ENCODE data around the gene CRADD.

CRADD gene

DNA sequence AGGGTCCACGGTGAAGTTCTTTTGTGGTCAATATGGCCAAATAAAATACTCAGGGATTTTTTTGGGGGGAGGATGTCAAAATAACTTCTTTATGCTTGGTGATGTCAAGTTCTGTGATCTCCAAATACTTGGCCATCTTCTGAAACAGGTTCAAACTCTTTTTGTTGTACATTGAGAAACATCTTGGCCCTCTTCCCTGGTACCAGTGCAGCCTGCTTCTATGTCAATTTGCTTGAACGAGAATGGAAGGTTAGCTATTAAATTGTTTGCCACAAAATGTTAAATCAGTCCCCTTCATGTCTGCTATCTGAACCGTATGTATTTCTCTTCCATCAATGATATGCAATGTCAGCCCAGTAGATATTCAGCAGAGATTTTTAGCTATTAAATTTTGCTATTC is 6.1 kb upstream of the CRADD start:
- DNase-seq (ENCODE audit: low read depth) = no peak

- DNase-seq (ENCODE audit: low read depth) = no peak
These were observed 4.1 kb upstream of the CRADD start for GRCh38 chr12:93673084-93673483.

- no peak for DNase-seq (ENCODE audit: low read depth)
These were observed 2.8 kb upstream of the CRADD start for GRCh38 chr12:93674386-93674785.

DNA sequence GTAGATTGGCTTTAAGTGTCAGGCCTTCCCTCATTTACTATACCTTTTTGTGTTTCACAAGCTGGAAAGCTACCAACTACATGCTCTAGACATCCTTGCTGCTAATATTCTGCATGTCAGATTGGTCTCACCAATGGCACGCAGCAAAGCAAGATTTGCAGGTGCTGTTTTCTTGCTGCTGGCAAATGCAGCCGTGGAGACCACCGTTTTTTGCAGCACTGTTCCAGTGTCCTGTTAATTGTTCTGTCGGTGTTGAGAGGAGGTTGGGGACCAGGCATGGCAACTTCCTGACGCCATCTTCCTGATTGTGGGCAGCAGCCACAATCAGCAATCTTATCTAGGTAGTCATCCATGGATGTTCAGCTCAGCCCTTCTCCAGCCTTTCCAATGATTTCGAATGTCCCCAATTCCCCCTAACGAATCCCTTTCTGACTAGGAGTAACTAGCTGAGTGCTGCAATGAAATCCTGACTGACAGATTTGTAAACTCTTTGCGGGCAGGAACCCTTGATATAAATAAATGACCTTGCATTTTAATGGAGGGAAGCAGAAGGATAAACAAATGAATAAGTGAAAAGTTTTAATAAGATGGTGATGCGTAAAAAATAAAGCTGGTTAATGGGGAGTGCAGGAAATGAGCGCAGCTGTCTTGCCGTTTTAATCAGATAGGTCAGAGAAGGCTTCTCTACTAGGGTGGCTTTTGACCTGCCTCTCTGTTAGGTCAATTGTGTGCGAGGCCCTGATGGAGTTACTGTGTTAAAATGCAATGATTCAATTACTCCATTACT is 574 bp upstream of the CRADD start:
- no peak for DNase-seq (ENCODE audit: low read depth)

DNA sequence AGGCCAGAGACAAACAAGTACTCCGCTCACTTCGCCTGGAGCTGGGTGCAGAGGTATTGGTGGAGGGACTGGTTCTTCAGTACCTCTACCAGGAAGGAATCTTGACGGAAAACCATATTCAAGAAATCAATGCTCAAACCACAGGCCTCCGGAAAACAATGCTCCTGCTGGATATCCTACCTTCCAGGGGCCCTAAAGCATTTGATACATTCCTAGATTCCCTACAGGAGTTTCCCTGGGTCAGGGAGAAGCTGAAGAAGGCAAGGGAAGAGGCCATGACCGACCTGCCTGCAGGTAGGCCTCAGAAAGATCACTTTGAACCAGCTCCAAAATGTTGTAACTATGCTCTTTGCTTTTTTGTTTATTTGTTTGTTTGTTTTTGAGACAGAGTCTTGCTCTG is 1.6 kb downstream of the CRADD start:
- no peak for DNase-seq (ENCODE audit: low read depth)

GRCh38 chr12:93679308-93679925 is 2.2 kb downstream of the CRADD start:
- no peak for DNase-seq (ENCODE audit: low read depth)

GRCh38 chr12:93680006-93680405 is 2.8 kb downstream of the CRADD start:
- no peak for DNase-seq (ENCODE audit: low read depth)

- no peak for DNase-seq (ENCODE audit: low read depth)
These were observed 5.7 kb downstream of the CRADD start for GRCh38 chr12:93682846-93683261.

DNA sequence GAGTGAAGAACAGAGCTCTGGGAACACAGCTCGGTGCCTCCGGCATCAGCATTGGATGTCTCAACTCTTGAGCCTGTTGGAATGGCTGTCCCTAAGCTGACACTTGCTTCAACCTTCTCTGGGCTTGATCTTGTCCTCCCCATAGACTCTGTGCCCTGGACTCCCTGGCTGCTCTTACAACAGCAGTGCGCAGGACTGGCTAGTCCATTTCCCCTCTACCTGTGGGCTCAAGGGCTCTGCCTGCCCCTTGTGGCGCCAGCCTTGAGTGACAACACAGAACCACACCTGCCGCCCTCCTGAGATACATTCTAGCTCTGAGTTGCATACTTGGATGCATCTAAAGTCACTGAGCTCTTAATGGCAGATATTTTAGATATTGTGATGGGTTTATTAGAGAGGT is 6.2 kb downstream of the CRADD start:
- DNase-seq (ENCODE audit: low read depth) = no peak

GRCh38 chr12:93684716-93685115 is 7.5 kb downstream of the CRADD start:
- DNase-seq (ENCODE audit: low read depth) = no peak

- no peak for DNase-seq (ENCODE audit: low read depth)
These were observed 9.6 kb downstream of the CRADD start for GRCh38 chr12:93686572-93687356.

GRCh38 chr12:93689076-93689834 is 12.1 kb downstream of the CRADD start:
- DNase-seq (ENCODE audit: low read depth) = no peak

DNA sequence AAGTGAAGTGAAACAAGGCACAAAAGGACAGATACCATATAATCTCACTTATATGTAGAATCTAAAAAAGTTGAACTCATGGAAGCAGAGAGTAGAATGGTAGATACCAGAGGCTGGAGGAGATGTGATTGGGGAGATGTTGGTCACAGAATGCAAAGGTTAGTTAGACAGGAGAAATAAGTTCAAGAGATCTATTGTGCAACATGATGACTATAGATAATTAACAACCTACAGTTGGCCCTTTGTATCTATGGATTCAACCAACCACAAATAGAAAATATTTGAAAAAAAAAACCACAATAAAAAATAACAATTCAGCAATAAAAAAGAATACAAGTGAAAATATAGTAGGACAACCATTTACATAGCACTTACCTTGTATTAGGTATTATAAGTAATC is 19.3 kb downstream of the CRADD start:
- DNase-seq (ENCODE audit: low read depth) = no peak

GRCh38 chr12:93698307-93699092 is 21.3 kb downstream of the CRADD start:
- DNase-seq (ENCODE audit: low read depth) = no peak

GRCh38 chr12:93699271-93700145 is 22.3 kb downstream of the CRADD start:
- DNase-seq (ENCODE audit: low read depth) = peak; percentile 38

GRCh38 chr12:93702707-93703315 is 25.6 kb downstream of the CRADD start:
- no peak for DNase-seq (ENCODE audit: low read depth)

DNA sequence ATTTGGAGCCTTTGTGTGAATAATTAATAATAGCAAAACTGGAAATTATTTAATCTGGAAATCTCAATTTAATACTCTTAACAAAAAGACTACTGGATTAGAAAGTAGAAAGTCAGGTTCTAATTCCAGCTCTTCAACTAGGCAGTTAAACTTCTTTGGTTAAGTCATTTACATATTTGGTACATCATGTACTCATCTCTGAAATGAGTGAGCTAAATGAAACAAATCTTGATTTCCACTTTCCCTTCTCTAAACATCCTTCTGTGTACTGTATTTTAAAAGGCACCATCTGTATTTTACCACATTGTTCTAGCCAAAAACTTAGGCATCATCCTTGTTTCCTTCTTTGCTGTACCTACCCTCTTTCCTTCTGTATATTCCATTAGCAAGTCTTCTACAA is 26.9 kb downstream of the CRADD start:
- no peak for DNase-seq (ENCODE audit: low read depth)

DNA sequence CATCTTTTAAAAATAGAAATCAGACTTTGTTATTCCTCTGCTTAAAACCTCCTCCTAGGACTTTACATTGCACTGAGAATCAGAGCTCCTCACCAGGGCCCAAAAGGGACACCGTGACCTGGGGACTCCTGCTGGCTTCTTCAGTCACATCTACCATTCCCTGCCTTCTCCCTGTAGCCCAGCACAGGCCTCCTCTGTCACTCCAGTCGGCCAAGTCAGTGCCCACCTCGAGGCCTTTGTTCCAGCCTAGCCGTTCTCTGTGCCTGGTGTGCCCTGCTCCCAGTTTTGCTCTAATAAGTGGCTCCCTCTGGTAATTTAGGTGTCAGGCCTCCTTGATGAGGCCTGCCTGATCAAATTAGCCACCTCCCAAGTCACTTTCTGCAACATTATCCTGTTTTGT is 27.4 kb downstream of the CRADD start:
- no peak for DNase-seq (ENCODE audit: low read depth)

- no peak for DNase-seq (ENCODE audit: low read depth)
These were observed 28.1 kb downstream of the CRADD start for GRCh38 chr12:93705237-93705636.

DNA sequence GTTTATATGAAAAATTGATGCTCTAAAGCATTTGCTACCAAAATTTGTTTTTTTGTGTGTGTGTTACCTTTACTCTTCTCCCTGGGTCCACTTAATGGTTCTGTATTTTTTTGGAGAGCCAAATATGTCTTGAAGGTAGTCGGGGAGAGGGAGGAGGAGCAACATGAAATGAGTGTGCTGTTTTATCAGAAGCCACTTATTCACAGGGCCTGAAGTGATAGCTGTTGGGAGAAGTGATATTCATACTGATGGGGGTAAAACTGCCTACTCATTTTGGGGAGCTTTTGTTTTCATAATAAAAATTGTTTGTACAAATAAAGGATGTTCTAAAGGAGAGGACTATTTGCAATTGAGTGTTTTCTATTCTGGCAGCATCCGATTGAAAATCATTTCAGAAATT is 29.2 kb downstream of the CRADD start:
- no peak for DNase-seq (ENCODE audit: low read depth)
